ENCODE data around the gene KHDC1.

- TF ChIP-seq CTCF (IDR thresholded peaks at IDR 0.05; ENCODE audit: poor library complexity, severe bottlenecking) = no peak
- no peak for TF ChIP-seq REST (IDR thresholded peaks at IDR 0.05; ENCODE audit: borderline replicate concordance)
- TF ChIP-seq EZH2 (IDR thresholded peaks at IDR 0.05; ENCODE audit: borderline replicate concordance, insufficient read depth, low read length, poor library complexity, severe bottlenecking) = no peak
Measured at GRCh38 chr6:73231986-73232391, 31.0 kb downstream of the KHDC1 start.

Data from neural cell (in vitro differentiated cells).